Endothelial cell of umbilical vein (primary cell): Measurements from ENCODE around the gene PTCH2. TPM values are rescaled to one million over a fixed set of nuclear protein-coding genes. Genes with fewer than 3 reads are reported as not detected.

Source experiments
- BruUV-seq: library from RNA; stranded (reverse); fragments of 400-500 nt; replicated peaks from 2 replicates; lab custom pipeline; 2021; lab: Mats Ljungman, UMichigan
- CTCF ChIA-PET: fragments of 300-600, 350-600 bp; sonication (Branson Sonifier 250); formaldehyde crosslinking; loops from one replicate; lab custom pipeline; 2021; ENCODE audit warnings: antibody characterized with exemption, inconsistent platforms; lab: Charles Lee
- POLR2A ChIA-PET: fragments of 300-600, 350-600 bp; sonication (Branson Sonifier 250); formaldehyde crosslinking; loops from one replicate; lab custom pipeline; 2021; ENCODE audit warnings: antibody characterized with exemption, inconsistent platforms; lab: Charles Lee
- DNase-seq: peaks from one replicate; pipeline ENCODE4 v3.0.0-alpha.2; 2011; ENCODE audit warnings: low read depth, low spot score
- FAIRE-seq: peaks from 2 replicates; lab custom pipeline; 2011; peaks lifted over from hg19 to GRCh38; lab: Jason Lieb, UNC
- H2AFZ ChIP-seq: 2 replicates; pipeline ENCODE4 v1.6.0; 2012; ENCODE audit warnings: low read depth, low read length, control low read depth, inconsistent platforms
- H3K27ac ChIP-seq: 2 replicates; pipeline ENCODE4 v1.5.1; 2011; ENCODE audit warnings: low read depth, mild to moderate bottlenecking, control low read depth, low read length, moderate library complexity; ENCODE audit not compliant: insufficient read depth
- H3K27me3 ChIP-seq, 2 experiments: 2 replicates each; pipeline versions ENCODE4 v1.6.0 to v1.6.1; 2011; ENCODE audit warnings: low read length in 2 of 2, mixed read lengths in 1 of 2; ENCODE audit not compliant: control insufficient read depth in 2 of 2, insufficient read depth in 2 of 2
- H3K36me3 ChIP-seq, 2 experiments: 2 replicates in 1 of 2; 3 replicates in 1 of 2; pipeline ENCODE4 v1.5.1; 2011; ENCODE audit warnings: low read length in 2 of 2, mild to moderate bottlenecking in 1 of 2, moderate library complexity in 1 of 2; ENCODE audit not compliant: control insufficient read depth in 2 of 2, insufficient read depth in 2 of 2; ENCODE audit errors: extremely low read depth in 1 of 2
- H3K4me1 ChIP-seq: 3 replicates; pipeline ENCODE4 v1.5.1; 2011; ENCODE audit warnings: mild to moderate bottlenecking, low read length; ENCODE audit not compliant: control insufficient read depth, insufficient read depth; ENCODE audit errors: extremely low read depth
- H3K4me2 ChIP-seq: 2 replicates; pipeline ENCODE4 v1.6.1; 2011; ENCODE audit warnings: low read length, control low read depth, mixed read lengths; ENCODE audit not compliant: insufficient read depth
- H3K4me3 ChIP-seq, 3 experiments: fragments of 200-600 bp in 1 of 3; sonication (generic), shearing (Covaris generic) in 1 of 3; replicated peaks in 1 of 3; 2 replicates each; pipeline ENCODE4 v1.5.1; 2011 to 2016; ENCODE audit warnings: control low read depth in 3 of 3, low read length in 3 of 3, mild to moderate bottlenecking in 2 of 3, inconsistent platforms in 1 of 3, low read depth in 1 of 3, moderate library complexity in 1 of 3; ENCODE audit not compliant: insufficient read depth in 1 of 3
- H3K79me2 ChIP-seq: 2 replicates; pipeline ENCODE4 v1.6.0; 2012; ENCODE audit warnings: low read length, inconsistent platforms; ENCODE audit not compliant: control insufficient read depth, insufficient read depth
- H3K9ac ChIP-seq: replicated peaks from 2 replicates; pipeline ENCODE3; 2011; ENCODE audit warnings: low read length, control low read depth; ENCODE audit not compliant: insufficient read depth; ENCODE audit errors: extremely low read depth
- H3K9me1 ChIP-seq: replicated peaks from 3 replicates; pipeline ENCODE4 v1.6.0; 2011; ENCODE audit warnings: mild to moderate bottlenecking, low read length; ENCODE audit not compliant: control insufficient read depth, insufficient read depth; ENCODE audit errors: extremely low read depth
- H3K9me3 ChIP-seq: replicated peaks from 2 replicates; pipeline ENCODE4 v1.5.1; 2012; ENCODE audit warnings: low read length, inconsistent platforms; ENCODE audit not compliant: control insufficient read depth, insufficient read depth
- H4K20me1 ChIP-seq: replicated peaks from 2 replicates; pipeline ENCODE3; 2011; ENCODE audit warnings: mild to moderate bottlenecking, low read length; ENCODE audit not compliant: control insufficient read depth, insufficient read depth; ENCODE audit errors: extremely low read depth
- CTCF ChIP-seq, 2 donors: IDR thresholded peaks; 1 replicate in 1 of 2; 2 replicates in 1 of 2; pipeline ENCODE4 v1.5.1; 2011; ENCODE audit warnings: low read length in 2 of 2, mild to moderate bottlenecking in 2 of 2, moderate library complexity in 2 of 2, control low read depth in 1 of 2, inconsistent platforms in 1 of 2, low read depth in 1 of 2; ENCODE audit not compliant: insufficient read depth in 1 of 2; ENCODE audit errors: extremely low read depth in 1 of 2
- GATA2 ChIP-seq: IDR thresholded peaks from 2 replicates; pipeline ENCODE4 v1.7.0; 2011; ENCODE audit warnings: low read depth, mild to moderate bottlenecking, moderate library complexity, mixed read lengths, low read length; ENCODE audit not compliant: insufficient read length, insufficient read depth
- JUN ChIP-seq: IDR thresholded peaks from 2 replicates; pipeline ENCODE4 v1.6.1; 2011; ENCODE audit warnings: borderline replicate concordance, low read depth; ENCODE audit not compliant: insufficient read length, insufficient read depth
- MYC ChIP-seq: IDR thresholded peaks from one replicate; pipeline ENCODE4 v1.6.1; 2011; ENCODE audit warnings: mild to moderate bottlenecking, low read depth, low read length
- POLR2A ChIP-seq: IDR thresholded peaks from 2 replicates; pipeline ENCODE4 v1.6.1; 2012; ENCODE audit warnings: low read depth, mild to moderate bottlenecking, control low read depth, low read length
- dilution Hi-C: fragments of 300-500 bp; cut with MboI; formaldehyde crosslinking; loops from one replicate; pipeline ENCODE4 v1.15.0; 2019; ENCODE audit warnings: low sequenced_read_pairs; ENCODE audit not compliant: extremely low pct_ligation_motif_present
- intact Hi-C: fragments of 100-400 bp; cut with micrococcal nuclease; formaldehyde crosslinking; loops from one replicate; pipeline ENCODE4 v1.10.0; 2022
- polyA plus RNA-seq, 4 experiments: library from polyadenylated mRNA; depleted of rRNA in 3 of 4; stranded (reverse) in 3 of 4; unstranded in 1 of 4; fragments of >200 nt; gene quantifications; 2 replicates each; pipeline versions ENCODE4 v1.2.1 to v1.2.3, GENCODE V29; 2011 to 2012; ENCODE audit warnings: missing spikeins in 1 of 4
- total RNA-seq: library from RNA; stranded (reverse); gene quantifications from 2 replicates; pipeline ENCODE4 v1.2.3, GENCODE V29; 2021

The PTCH2 gene
- total and polyA plus RNA-seq, 2 donors (not counting 3 experiments of a cell fraction or from before 2014, with no cell fraction given), result 1.8 TPM

DNA sequence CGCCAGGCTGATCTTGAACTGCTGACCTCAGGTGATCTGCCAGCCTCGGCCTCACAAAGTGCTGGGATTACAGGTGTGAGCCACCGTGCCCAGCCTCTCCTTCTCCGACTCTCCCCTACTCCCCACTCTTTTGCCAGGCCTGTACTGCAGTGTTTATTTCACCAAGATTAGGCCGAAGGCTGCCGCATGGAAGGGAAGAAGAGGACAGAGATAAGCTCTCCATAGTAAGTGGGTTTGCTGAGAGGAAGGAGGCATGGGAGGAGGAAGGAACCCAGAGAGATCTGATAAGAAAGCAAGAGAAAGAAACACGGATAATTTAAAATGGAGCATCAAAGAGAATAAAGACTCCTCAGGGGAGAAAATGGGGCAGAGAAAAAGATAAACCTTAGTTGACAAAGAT lies 8.7 kb downstream of the PTCH2 start:
- no peaks in the 10 kb centered on the region for H3K9me3 ChIP-seq
- no peak overlapping the region for H2AFZ ChIP-seq
- H3K36me3 ChIP-seq, result no peaks in the 10 kb centered on the region
- no peaks in the 10 kb centered on the region for H3K27me3 ChIP-seq
- CTCF ChIA-PET, result interaction anchor here (0.8 to 4.1 kb wide), 4 partner anchors 36 to 180 kb away, joined by 3 to 60 read pairs (median 3); partner anchors contain the start of genes HECTD3 and UROD
- FAIRE-seq, result no peak
- no TSS peak for BruUV-seq
- H4K20me1 ChIP-seq, result no peaks in the 10 kb centered on the region
- no peaks in the 10 kb centered on the region for H3K9me1 ChIP-seq
- no peak overlapping the region for H3K4me2 ChIP-seq
- H3K79me2 ChIP-seq, result no peaks in the 10 kb centered on the region
- no peaks in the 10 kb centered on the region for H3K4me1 ChIP-seq
- no peak overlapping the region for H3K27ac ChIP-seq
- intact Hi-C loops, result loop anchor here (2.0 to 10.0 kb wide), 2 partner anchors 152 to 660 kb away; partner anchors contain the start of genes EIF2B3 and TESK2
- H3K9ac ChIP-seq, result no peak overlapping the region
- dilution Hi-C loops, result no loop called here
- DNase-seq, result no peak
- no peak overlapping the region for H3K4me3 ChIP-seq
- no peak for TF ChIP-seq CTCF (IDR thresholded peaks at IDR 0.05; ENCODE audit: extremely low read depth in 1 of 2, insufficient read depth in 1 of 2, low read depth in 1 of 2, low read length in 2 of 2)
- no peak for TF ChIP-seq MYC
- TF ChIP-seq GATA2, result no peak
- no peak for TF ChIP-seq POLR2A
- TF ChIP-seq JUN, result no peak
- POLR2A ChIA-PET, result no interaction called here
